HEK293 (cell line): ENCODE measurements around the gene PKP4.

Source experiments
- CTCF ChIA-PET: fragments of 350-600 bp; formaldehyde crosslinking; extraction: SDS; loops from one replicate; lab custom pipeline; 2021; ENCODE audit warnings: antibody characterized with exemption; lab: Yijun Ruan, JAX
- POLR2A ChIA-PET: fragments of 300-600 bp; formaldehyde crosslinking; extraction: SDS; loops from one replicate; lab custom pipeline; 2020; ENCODE audit warnings: antibody characterized with exemption, inconsistent platforms; lab: Yijun Ruan, JAX
- H3K27ac ChIP-seq: fragments of 200-500 bp; sonication (Bioruptor generic); 2 replicates; pipeline ENCODE4 v1.5.1; 2014; ENCODE audit warnings: low read depth, low read length, control low read depth, inconsistent platforms; ENCODE audit errors: extremely low read depth
- H3K36me3 ChIP-seq, 2 experiments: fragments of 200-500 bp in 1 of 2; sonication (Bioruptor generic) in 1 of 2; 1 replicate in 1 of 2; 2 replicates in 1 of 2; pipeline ENCODE4 v1.5.1; 2014 to 2017; ENCODE audit warnings: inconsistent platforms in 2 of 2, low read length in 2 of 2; ENCODE audit not compliant: control insufficient read depth in 2 of 2, insufficient read depth in 1 of 2
- H3K4me1 ChIP-seq: fragments of 200-500 bp; sonication (Bioruptor generic); 2 replicates; pipeline ENCODE4 v1.5.1; 2014; ENCODE audit warnings: mild to moderate bottlenecking, low read length, inconsistent platforms; ENCODE audit not compliant: control insufficient read depth, insufficient read depth
- H3K4me3 ChIP-seq: 2 replicates; pipeline ENCODE4 v1.5.1; 2011; ENCODE audit warnings: low read depth, mild to moderate bottlenecking, control low read depth, low read length, moderate library complexity
- H3K9me3 ChIP-seq: fragments of 200-500 bp; sonication (Bioruptor generic); 2 replicates; pipeline ENCODE4 v1.5.1; 2014; ENCODE audit warnings: low read depth, low read length, inconsistent platforms; ENCODE audit not compliant: control insufficient read depth, insufficient read depth
- HOXD13 ChIP-seq: sonication (generic); formaldehyde crosslinking; IDR thresholded peaks from 2 replicates; pipeline ENCODE4 v1.8.0; 2022; ENCODE audit warnings: missing genetic modification reagents, borderline replicate concordance
- IKZF3 ChIP-seq: fragments of 450-650 bp; IDR thresholded peaks from 2 replicates; pipeline ENCODE4 v1.5.0; 2018; ENCODE audit warnings: missing biosample characterization, mild to moderate bottlenecking, missing genetic modification characterization, moderate library complexity
- REPIN1 ChIP-seq: fragments of 450-650 bp; formaldehyde crosslinking; IDR thresholded peaks from 2 replicates; pipeline ENCODE4 v1.5.1; 2017; ENCODE audit warnings: missing biosample characterization, missing genetic modification characterization, low read depth
- SETDB1 ChIP-seq: IDR thresholded peaks from one replicate; pipeline ENCODE4 v1.6.1; 2017; ENCODE audit warnings: mild to moderate bottlenecking, low read length, moderate library complexity, mixed read lengths; ENCODE audit not compliant: insufficient read length
- ZEB2 ChIP-seq: fragments of 450-650 bp; formaldehyde crosslinking; IDR thresholded peaks from 2 replicates; pipeline ENCODE4 v1.5.1; 2016; ENCODE audit warnings: missing biosample characterization, missing genetic modification characterization
- ZFP69B ChIP-seq: fragments of 450-650 bp; formaldehyde crosslinking; IDR thresholded peaks from 2 replicates; pipeline ENCODE4 v1.5.1; 2016; ENCODE audit warnings: missing biosample characterization, missing genetic modification characterization
- ZNF16 ChIP-seq: fragments of 450-650 bp; formaldehyde crosslinking; IDR thresholded peaks from 2 replicates; pipeline ENCODE4 v1.5.1; 2016; ENCODE audit warnings: low read depth, missing biosample characterization, missing genetic modification characterization
- ZNF248 ChIP-seq: fragments of 450-650 bp; formaldehyde crosslinking; IDR thresholded peaks from 2 replicates; pipeline ENCODE4 v1.5.1; 2017; ENCODE audit warnings: missing biosample characterization, missing genetic modification characterization
- ZNF266 ChIP-seq: fragments of 450-650 bp; formaldehyde crosslinking; IDR thresholded peaks from 2 replicates; pipeline ENCODE4 v1.5.1; 2016; ENCODE audit warnings: missing biosample characterization, missing genetic modification characterization, low read depth
- ZNF449 ChIP-seq: fragments of 450-650 bp; formaldehyde crosslinking; IDR thresholded peaks from 2 replicates; pipeline ENCODE4 v1.5.1; 2017; ENCODE audit warnings: missing biosample characterization, mild to moderate bottlenecking, missing genetic modification characterization, moderate library complexity
- ZNF510 ChIP-seq: fragments of 450-650 bp; formaldehyde crosslinking; IDR thresholded peaks from 2 replicates; pipeline ENCODE4 v1.5.1; 2018; ENCODE audit warnings: mild to moderate bottlenecking, missing genetic modification characterization, missing biosample characterization; ENCODE audit not compliant: insufficient replicate concordance
- ZNF514 ChIP-seq: fragments of 450-650 bp; formaldehyde crosslinking; IDR thresholded peaks from 2 replicates; pipeline ENCODE4 v1.5.1; 2016; ENCODE audit warnings: missing biosample characterization, missing genetic modification characterization
- ZNF596 ChIP-seq: fragments of 450-650 bp; IDR thresholded peaks from 2 replicates; pipeline ENCODE4 v1.5.0; 2018; ENCODE audit warnings: missing biosample characterization, mild to moderate bottlenecking, missing genetic modification characterization, moderate library complexity
- ZNF621 ChIP-seq: fragments of 450-650 bp; formaldehyde crosslinking; IDR thresholded peaks from 2 replicates; pipeline ENCODE4 v1.5.1; 2017; ENCODE audit warnings: missing biosample characterization, missing genetic modification characterization
- ZNF660 ChIP-seq: fragments of 450-650 bp; IDR thresholded peaks from 2 replicates; pipeline ENCODE4 v1.5.1; 2018; ENCODE audit warnings: missing biosample characterization, mild to moderate bottlenecking, missing genetic modification characterization
- TF ChIP-seq, protein P1 (sequence below): fragments of 450-650 bp; formaldehyde crosslinking; IDR thresholded peaks from 2 replicates; pipeline ENCODE4 v1.5.1; 2016; ENCODE audit warnings: missing biosample characterization, missing genetic modification characterization, borderline replicate concordance

The PKP4 gene

GRCh38 chr2:158539176-158540005 is 82.6 kb downstream of the PKP4 start (continued):
- TF ChIP-seq ZNF514 (tag by site-specific recombination) (no peak), ZNF596 (tag by site-specific recombination) (no peak), REPIN1 (tag by site-specific recombination) (no peak), ZFP69B (no peak), ZNF449 (tag by site-specific recombination) (peak; percentile 65; the same call in 1 of the 2 replicates)

DNA sequence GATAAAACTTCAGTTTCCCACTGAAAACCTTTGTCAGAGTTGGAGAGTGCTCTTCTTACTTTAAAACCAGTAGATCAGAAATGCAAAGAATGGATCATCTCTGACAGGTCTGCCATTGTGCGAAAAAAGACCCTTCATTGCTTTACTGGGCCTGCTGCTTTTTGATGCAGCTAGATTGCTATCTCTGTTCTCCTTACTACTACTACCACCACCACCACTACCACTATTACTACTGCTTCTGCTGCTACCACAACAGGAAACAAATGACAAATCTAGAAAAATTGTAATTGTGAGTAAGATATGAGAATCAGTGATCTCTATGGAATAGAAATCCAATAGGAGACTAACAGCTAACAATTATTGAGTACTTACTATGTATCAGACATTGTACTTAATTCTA is 85.8 kb downstream of the PKP4 start:
- POLR2A ChIA-PET = interaction anchor here (0.5 kb wide), 1 partner anchor 14 kb away, joined by 3 read pairs; no protein-coding TSS in a partner anchor
- peaks cover 0 to 15% of the 10 kb centered on the region in 2 experiments; a peak in 1 of 3 replicates for H3K36me3 ChIP-seq
- TF ChIP-seq ZNF266 (no peak), ZEB2 (no peak), ZNF510 (no peak), IKZF3 (tag by site-specific recombination) (no peak), ZNF248 (tag by site-specific recombination) (no peak), ZNF621 (tag by site-specific recombination) (no peak), ZNF16 (tag by site-specific recombination) (no peak), SETDB1 (no peak)
- TF ChIP-seq, protein P1, sequence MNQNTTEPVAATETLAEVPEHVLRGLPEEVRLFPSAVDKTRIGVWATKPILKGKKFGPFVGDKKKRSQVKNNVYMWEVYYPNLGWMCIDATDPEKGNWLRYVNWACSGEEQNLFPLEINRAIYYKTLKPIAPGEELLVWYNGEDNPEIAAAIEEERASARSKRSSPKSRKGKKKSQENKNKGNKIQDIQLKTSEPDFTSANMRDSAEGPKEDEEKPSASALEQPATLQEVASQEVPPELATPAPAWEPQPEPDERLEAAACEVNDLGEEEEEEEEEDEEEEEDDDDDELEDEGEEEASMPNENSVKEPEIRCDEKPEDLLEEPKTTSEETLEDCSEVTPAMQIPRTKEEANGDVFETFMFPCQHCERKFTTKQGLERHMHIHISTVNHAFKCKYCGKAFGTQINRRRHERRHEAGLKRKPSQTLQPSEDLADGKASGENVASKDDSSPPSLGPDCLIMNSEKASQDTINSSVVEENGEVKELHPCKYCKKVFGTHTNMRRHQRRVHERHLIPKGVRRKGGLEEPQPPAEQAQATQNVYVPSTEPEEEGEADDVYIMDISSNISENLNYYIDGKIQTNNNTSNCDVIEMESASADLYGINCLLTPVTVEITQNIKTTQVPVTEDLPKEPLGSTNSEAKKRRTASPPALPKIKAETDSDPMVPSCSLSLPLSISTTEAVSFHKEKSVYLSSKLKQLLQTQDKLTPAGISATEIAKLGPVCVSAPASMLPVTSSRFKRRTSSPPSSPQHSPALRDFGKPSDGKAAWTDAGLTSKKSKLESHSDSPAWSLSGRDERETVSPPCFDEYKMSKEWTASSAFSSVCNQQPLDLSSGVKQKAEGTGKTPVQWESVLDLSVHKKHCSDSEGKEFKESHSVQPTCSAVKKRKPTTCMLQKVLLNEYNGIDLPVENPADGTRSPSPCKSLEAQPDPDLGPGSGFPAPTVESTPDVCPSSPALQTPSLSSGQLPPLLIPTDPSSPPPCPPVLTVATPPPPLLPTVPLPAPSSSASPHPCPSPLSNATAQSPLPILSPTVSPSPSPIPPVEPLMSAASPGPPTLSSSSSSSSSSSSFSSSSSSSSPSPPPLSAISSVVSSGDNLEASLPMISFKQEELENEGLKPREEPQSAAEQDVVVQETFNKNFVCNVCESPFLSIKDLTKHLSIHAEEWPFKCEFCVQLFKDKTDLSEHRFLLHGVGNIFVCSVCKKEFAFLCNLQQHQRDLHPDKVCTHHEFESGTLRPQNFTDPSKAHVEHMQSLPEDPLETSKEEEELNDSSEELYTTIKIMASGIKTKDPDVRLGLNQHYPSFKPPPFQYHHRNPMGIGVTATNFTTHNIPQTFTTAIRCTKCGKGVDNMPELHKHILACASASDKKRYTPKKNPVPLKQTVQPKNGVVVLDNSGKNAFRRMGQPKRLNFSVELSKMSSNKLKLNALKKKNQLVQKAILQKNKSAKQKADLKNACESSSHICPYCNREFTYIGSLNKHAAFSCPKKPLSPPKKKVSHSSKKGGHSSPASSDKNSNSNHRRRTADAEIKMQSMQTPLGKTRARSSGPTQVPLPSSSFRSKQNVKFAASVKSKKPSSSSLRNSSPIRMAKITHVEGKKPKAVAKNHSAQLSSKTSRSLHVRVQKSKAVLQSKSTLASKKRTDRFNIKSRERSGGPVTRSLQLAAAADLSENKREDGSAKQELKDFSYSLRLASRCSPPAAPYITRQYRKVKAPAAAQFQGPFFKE = no peak
- TF ChIP-seq, all 188 proteins: peak for 0
- H3K27ac ChIP-seq = no peak overlapping the region
- CTCF ChIA-PET = interaction anchor here (0.5 to 0.7 kb wide), 3 partner anchors 7 to 1206 kb away, joined by 3 read pairs; no protein-coding TSS in a partner anchor
- H3K9me3 ChIP-seq = no peaks in the 10 kb centered on the region
- H3K4me1 ChIP-seq = peaks cover 4% of the 10 kb centered on the region; the same call in 1 of the 2 replicates
- no peak overlapping the region for H3K4me3 ChIP-seq

DNA sequence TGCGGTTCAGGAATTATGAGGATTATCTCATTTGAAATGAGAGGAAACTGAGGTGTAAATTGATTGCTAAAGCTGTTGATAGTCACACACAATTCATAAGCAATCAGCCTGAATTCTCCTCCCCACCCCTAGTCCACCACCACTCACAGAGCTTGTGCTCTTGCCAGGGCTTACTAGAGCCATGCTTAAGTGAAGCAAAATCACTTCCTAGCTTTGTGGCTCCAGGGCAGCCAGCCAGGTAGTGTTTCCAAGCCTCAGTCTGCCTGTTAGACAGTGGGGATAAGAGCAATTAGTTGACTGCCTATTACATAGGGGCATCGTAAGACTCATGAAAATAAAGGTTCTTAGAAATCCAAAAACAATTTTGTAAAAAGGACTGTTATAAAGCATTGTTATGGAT is 87.2 kb downstream of the PKP4 start:
- ChIA-PET CTCF (no interaction called here), POLR2A (no interaction called here)
- no peaks in the 10 kb centered on the region for H3K9me3 ChIP-seq
- H3K4me1 ChIP-seq = peaks cover 4% of the 10 kb centered on the region; the same call in 1 of the 2 replicates
- H3K4me3 ChIP-seq = no peak overlapping the region
- H3K36me3 ChIP-seq = peaks cover 0 to 22% of the 10 kb centered on the region in 2 experiments; a peak in 1 of 3 replicates
- H3K27ac ChIP-seq = no peak overlapping the region
- TF ChIP-seq HOXD13 (CRISPR knock-in tag) (no peak), ZNF660 (0 out of 2 replicates have a peak, but pooled peaks have one; percentile 35)
